ENCODE data around the gene CLEC18B.
"Not testable (repeated sequence)": the region's sequence is repeated elsewhere in the genome, so short reads cannot be mapped to it uniquely, and the experiment has no call there.

Gene CLEC18B

GRCh38 chr16:74406600-74407361 lies 14.5 kb downstream of the CLEC18B start:
- not testable (repeated sequence) for DNase-seq (ENCODE audit: low read depth)

DNA sequence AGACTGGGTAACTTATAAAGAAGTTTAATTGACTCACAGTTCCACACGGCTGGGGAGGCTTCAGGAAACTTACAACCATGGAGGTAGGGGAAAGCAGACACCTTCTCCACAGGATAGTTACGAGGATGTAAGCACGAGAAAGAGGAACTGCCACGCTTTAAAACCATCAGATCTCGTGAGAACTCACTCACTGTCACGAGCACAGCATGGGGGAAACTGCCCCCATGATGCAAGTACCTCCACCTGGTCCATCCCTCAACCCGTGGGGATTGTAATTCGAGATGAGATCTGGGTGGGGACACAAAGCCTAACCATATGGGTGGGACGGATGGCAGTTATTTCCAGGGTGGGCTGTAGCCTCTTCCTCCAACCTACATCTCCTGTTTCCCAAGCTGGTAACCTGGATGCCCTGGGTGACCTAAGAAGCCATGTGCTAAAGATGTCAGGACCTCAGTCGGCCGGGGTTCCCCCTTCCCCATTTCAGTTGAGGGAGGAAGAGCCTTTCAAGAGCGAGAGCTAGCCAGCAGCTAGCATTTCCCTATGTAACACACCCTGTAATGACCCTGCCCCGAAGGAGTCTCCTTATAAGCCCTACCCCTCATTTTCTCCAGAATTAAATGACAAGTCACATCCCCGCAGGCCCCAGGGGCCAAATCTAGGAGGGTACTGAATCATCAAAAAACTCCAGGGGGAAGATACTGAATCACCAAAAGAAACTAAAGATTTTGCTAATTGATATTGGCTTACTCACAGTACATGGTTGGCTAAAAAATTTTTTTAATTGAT lies 16.9 kb downstream of the CLEC18B start:
- DNase-seq (ENCODE audit: low read depth) = not testable (repeated sequence)

- DNase-seq (ENCODE audit: low read depth) = not testable (repeated sequence)
These were observed 21.0 kb downstream of the CLEC18B start for GRCh38 chr16:74400238-74400637.

GRCh38 chr16:74398212-74398895 lies 22.9 kb downstream of the CLEC18B start:
- not testable (repeated sequence) for DNase-seq (ENCODE audit: low read depth)

- not testable (repeated sequence) for DNase-seq (ENCODE audit: low read depth)
These were observed 24.7 kb downstream of the CLEC18B start for GRCh38 chr16:74396521-74397017.

DNA sequence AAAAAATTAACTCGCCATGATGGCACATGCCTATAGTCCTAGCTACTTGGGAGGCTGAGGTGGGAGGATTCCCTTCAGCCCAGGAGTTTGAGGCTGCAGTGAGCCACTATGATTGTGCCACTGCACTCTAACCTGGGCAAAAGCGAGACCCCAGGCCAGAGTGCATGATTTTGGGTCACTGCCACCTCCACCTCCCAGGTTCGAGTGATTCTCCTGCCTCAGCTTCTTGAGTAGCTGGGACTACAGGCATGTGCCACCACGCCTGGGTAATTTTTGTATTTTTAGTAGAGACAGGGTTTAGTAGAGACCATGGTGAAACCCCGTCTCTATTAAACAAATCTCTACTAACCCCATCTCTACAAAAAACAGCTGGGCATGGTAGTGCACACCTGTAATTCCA lies 26.7 kb downstream of the CLEC18B start:
- DNase-seq (ENCODE audit: low read depth) = not testable (repeated sequence)

- not testable (repeated sequence) for DNase-seq (ENCODE audit: low read depth)
These were observed 27.1 kb downstream of the CLEC18B start for GRCh38 chr16:74394131-74394530.

DNA sequence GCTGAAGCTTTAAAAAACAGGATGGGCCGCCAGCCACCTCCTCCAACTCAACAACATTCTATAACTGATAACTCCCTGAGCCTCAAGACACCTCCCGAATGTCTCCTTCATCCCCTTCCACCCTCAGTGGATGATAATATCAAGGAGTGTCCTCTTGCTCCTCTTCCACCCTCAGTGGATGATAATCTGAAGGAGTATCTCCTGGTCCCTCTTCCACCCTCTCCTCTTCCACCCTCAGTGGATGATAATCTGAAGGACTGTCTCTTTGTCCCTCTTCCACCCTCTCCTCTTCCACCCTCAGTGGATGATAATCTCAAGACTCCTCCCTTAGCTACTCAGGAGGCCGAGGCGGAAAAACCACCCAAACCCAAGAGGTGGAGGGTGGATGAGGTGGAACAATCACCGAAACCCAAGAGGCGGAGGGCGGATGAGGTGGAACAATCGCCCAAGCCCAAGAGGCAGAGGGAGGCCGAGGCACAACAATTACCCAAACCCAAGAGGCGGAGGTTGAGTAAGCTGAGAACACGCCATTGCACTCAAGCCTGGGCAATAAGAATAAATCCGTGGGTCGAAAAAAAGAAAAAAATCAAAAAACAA lies 29.7 kb downstream of the CLEC18B start:
- not testable (repeated sequence) for DNase-seq (ENCODE audit: low read depth)

DNA sequence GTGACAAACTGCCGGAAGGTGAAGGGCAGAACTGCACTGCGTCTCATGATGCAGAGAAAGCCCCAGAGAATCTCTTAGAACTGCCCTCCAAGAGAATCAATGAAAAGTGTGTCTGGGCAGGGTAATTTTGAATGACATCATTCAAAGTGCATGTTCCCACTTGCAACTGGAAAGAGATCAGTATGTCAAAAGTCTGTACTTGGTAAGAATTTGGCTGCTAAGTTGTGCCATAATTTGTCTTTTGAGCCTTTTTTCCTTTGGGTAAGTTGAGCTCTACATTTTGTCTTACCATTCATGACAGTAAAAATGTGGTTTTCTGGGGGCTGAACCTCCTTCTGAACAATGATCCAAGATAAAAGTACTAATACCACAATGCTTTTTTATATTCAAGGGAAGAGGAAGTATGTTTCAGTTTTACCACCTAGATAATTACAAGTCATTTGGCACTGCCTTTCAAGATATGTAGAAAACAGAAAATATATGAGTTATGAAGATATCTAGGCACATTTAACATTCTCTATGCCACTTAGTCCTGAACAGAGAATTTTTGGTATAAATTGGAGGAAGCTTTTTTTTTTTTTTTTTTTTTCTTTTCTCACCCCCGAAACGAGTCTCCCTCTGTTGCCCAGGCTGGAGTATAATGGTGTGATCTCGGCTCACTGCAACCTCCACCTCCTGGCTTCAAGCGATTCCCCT lies 38.8 kb downstream of the CLEC18B start:
- DNase-seq (ENCODE audit: low read depth) = not testable (repeated sequence)

- DNase-seq (ENCODE audit: low read depth) = not testable (repeated sequence)
These were observed 47.5 kb downstream of the CLEC18B start for GRCh38 chr16:74373847-74374184.

DNA sequence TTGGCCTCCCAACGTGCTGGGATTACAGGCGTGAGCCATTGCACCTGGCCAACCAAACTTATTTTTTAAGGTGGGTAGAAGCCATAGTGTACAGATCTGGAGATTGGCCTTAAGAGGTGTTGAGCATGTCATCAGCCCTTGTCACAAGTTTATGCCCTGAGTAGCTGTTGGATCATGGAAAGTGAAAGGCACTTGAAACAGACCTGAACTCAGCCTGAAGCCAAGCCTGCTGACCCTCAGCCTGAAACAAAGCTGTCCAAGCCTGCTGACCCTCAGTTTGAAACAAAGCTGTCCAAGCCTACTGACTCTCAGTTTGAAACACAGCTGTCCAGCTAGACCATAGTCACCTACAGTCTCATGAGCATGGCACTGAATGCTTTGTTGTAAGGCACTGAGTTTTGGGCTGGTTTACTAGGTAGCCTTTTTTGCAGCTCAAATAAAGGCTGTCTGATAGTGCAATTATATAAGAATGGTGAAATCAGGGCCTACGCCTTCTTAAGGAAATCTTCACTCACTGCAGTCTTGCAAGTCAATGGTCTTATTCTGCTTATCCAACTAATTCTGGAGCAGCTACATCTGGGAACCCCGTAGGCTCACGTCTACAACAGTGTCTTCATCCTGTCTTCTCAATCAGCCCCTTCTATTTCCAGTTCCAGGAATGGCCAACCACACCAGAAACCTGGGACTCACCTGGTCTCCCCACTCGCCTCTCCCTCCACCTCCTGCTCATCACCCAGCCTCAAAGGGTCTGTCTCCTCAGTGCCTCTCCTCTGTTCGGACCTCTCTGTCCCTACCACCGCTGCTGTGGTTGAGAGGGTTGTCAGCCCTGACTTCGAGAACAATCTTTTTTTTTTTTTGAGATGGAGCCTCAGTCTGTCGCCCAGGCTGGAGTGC lies 48.1 kb downstream of the CLEC18B start:
- DNase-seq (ENCODE audit: low read depth) = no peak

DNA sequence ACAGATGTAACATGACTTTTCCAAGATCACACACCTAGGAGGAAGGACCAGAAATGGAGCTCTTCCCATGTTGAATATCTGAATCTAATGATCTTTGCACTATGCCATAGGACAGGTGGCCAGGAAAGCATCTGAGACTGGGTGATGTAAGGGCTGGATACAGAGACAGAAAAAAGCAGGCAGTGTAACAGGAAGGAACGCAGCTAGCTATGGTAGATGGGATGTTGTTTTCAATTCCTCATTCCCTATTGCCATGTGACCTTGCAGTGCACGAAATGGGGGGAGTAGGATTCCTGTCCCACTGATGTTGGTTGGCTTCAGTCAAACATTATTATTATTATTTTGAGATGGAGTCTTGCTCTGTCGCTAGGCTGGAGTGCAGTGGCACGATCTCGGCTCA lies 48.9 kb downstream of the CLEC18B start:
- no peak for DNase-seq (ENCODE audit: low read depth)

DNA sequence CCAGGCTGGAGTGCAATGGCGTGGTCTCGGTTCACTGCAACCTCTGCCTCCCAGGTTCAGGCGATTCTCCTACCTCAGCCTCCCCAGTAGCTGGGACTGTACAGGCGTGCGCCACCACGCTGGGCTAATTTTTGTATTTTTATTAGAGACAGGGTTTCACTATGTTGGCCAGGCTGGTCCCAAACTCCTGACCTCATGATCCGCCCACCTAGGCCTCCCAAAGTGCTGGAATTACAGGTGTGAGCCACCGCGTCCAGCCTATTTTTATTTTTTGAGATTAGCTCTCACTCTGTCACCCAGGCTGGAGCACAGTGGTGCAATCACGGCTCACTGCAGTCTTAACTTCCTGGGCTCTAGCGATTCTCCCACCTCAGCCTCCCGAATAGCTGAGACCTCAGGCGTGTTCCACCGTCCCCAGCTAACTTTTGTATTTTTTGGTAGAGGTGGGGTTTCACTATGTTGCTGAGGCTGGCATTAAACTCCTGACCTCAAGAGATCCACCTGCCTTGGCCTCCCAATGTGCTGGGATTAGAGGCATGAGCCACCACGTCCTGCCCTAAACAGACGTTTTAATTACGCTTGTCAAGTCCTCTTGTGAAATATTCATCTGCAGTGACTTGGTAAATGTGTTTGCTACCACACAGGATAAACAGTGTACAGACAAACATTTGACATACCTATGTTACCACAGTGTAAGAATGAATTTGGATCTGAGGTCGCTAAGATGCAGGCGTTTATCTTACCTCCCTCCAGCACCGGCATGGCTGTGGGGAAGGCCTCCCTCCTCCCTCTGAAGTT lies 50.7 kb downstream of the CLEC18B start:
- not testable (repeated sequence) for DNase-seq (ENCODE audit: low read depth)

- DNase-seq (ENCODE audit: low read depth) = peak; percentile 45
These were observed 53.0 kb downstream of the CLEC18B start for GRCh38 chr16:74368002-74368911.

- not testable (repeated sequence) for DNase-seq (ENCODE audit: low read depth)
These were observed 53.7 kb downstream of the CLEC18B start for GRCh38 chr16:74367469-74368001.

DNA sequence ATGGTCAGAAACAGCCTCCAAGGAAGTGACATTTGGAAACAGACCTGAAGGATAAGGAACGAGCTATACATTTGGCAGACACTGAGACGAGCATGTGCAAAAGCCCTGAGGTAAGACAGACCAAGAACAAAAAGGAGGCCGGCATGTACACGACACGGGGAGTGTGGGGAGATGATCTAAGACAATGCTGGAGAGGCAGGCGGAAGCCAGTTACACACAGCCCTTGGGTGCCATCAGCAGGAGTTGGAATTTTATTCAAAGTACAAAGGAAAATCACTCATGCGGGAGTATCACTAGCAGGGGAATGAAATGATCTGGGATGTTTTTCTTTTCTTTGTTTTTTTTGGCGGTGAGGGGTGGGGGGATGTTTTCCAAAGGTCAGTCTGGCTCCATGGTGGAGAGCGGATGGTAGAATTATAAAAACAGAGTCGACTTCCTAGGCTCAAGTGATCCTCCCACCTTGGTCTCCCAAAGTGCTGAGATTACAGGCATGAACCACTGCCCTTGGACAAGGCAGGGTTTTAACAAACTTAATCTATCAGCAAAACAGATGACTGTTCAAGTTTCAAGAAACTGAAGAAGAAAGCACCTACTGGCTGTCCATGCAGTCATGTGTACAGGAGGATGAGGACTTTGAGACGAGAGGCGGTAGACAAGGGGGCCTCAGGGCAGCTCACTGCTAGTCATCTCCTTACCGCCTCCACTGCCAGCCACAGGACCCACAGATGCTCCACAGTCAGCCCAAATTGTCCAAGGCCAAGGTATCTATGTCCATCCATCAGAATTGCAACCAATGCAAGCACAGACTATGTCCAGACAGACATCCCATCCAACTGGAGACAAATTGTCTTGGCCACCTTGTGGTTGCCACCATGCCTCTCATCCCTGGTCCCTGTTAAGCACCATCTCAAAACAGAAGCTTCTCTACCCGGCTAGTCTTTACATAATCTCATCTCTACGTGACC lies 59.4 kb downstream of the CLEC18B start:
- not testable (repeated sequence) for DNase-seq (ENCODE audit: low read depth)
